Heart right ventricle (tissue), 16 donors: ENCODE data around the gene LPCAT3. TPM values are rescaled to one million over a fixed set of nuclear protein-coding genes. Genes with fewer than 3 reads are reported as not detected.

Source experiments
- ATAC-seq, 8 donors: fragments of 200-7000 bp; cut with Tn5 transposase; one replicate each; pipeline ENCODE4 v1.9.1; 2020; ENCODE audit warnings: mild to moderate bottlenecking in 8 of 8, moderate library complexity in 8 of 8, moderate number of reproducible peaks in 1 of 8
- DNase-seq, 2 donors: peaks; one replicate each; pipeline ENCODE4 v3.0.0-alpha.2; 2020
- H3K27ac ChIP-seq, 10 donors: fragments of 200-600 bp; sonication (generic) in 2 of 10; one replicate each; pipeline versions ENCODE4 v1.5.0 to v1.8.0; 2020 to 2022; ENCODE audit warnings: mild to moderate bottlenecking in 3 of 10
- H3K27me3 ChIP-seq, 7 donors: fragments of 200-600 bp; one replicate each; pipeline ENCODE4 v1.8.0; 2021 to 2022; ENCODE audit warnings: mild to moderate bottlenecking in 2 of 7
- H3K36me3 ChIP-seq, 9 donors: fragments of 200-600 bp; sonication (generic) in 1 of 9; one replicate each; pipeline versions ENCODE4 v1.5.0 to v1.8.0; 2020 to 2022; ENCODE audit warnings: mild to moderate bottlenecking in 2 of 9
- H3K4me1 ChIP-seq, 9 donors: fragments of 200-600 bp; sonication (generic) in 1 of 9; one replicate each; pipeline versions ENCODE4 v1.5.0 to v1.8.0; 2020 to 2022; ENCODE audit warnings: mild to moderate bottlenecking in 4 of 9
- H3K4me3 ChIP-seq, 10 donors: fragments of 200-600 bp; sonication (generic) in 2 of 10; one replicate each; pipeline versions ENCODE4 v1.5.0 to v1.8.0; 2020 to 2022; ENCODE audit warnings: mild to moderate bottlenecking in 7 of 10, moderate library complexity in 2 of 10
- H3K9me3 ChIP-seq, 11 donors: fragments of 200-600 bp in 10 of 11; sonication (generic) in 2 of 11; one replicate each; pipeline versions ENCODE4 v1.5.0 to v1.8.0; 2013 to 2022; ENCODE audit warnings: mild to moderate bottlenecking in 2 of 11, control low read depth in 1 of 11, moderate library complexity in 1 of 11
- WGBS, 2 donors: extraction: QIAGEN DNeasy Blood & Tissue Kit; methylation state at CpG; one replicate each; pipeline ENCODE4 v1.1.7; 2013; ENCODE audit warnings: inconsistent platforms in 1 of 2; 5-methylcytosine and 5-hydroxymethylcytosine counted together
- intact Hi-C, 10 donors: fragments of 100-400 bp; cut with DNase I; formaldehyde crosslinking; loops; one replicate each; pipeline versions ENCODE4 v1.11.1 to v1.14.2; 2022
- polyA plus RNA-seq, 2 donors: library from polyadenylated mRNA; stranded (reverse); fragments of 200-250 nt; gene quantifications; one replicate each; pipeline ENCODE4 v1.2.3, GENCODE V29; 2013
- total RNA-seq, 10 donors: library from RNA; stranded (reverse); fragmentation: NEBNext Ultra II Directional in 3 of 10; extraction: Animal tissue kit (Norgen Biotek cat#: 25700) in 3 of 10; gene quantifications; one replicate each; pipeline versions ENCODE4 v1.2.1 to v1.2.4, GENCODE V29; 2021 to 2023
- TF ChIP-seq, protein P1 (sequence below), 9 donors: fragments of 200-600 bp; sonication (generic) in 2 of 9; IDR thresholded peaks; one replicate each; pipeline versions ENCODE4 v1.5.0 to v1.8.0; 2021 to 2022; ENCODE audit warnings: antibody characterized with exemption in 9 of 9, mild to moderate bottlenecking in 5 of 9, moderate library complexity in 1 of 9
- donor health status: Arrhythmogenic right ventricular cardiomyopathy.
- donor health status: ischemic (EF 13 %, LVEDD 7.1; RV severe dilation, severe dysfunction).
- donor health status: healthy with polysubstance abuse.
- donor health status: DM: no; HTN: yes; CAD: no.
- donor health status: DM: no; HTN: no; CAD: no.
- donor health status: ischemic (EF 25% LVEDD 6.9; RV normal size, moderate dysfunction).
- donor health status: ischemic (EF 25% LVEDD 5.7; RV mildly dilated, moderate dysfunction).
- donor health status: healthy.
- donor health status: DM: yes; HTN: yes; CAD: no.
- donor health status: Ischemic cardiomyopathy.
- donor health status: ischemic (EF 35%, LVEDD 5.7; RV mildly dilated, moderate dysfunction).
- donor health status: nonischemic (EF 11% LVEDD 7.7; RV severe dilation, severe dysfunction).
- donor health status: DM: yes; HTN: yes; CAD: no.
- donor health status: PGD.
- donor health status: ischemic (EF 29% LVEDD 5.4; RV normal size, mild dysfunction).
- donor health status: nonischemic (EF 23%, LVEDD 6.1; RV moderate dilation, normal function).

LPCAT3 gene
- total and polyA plus RNA-seq, 12 donors, result 19.9 to 65.8 (median 35.5) TPM

DNA sequence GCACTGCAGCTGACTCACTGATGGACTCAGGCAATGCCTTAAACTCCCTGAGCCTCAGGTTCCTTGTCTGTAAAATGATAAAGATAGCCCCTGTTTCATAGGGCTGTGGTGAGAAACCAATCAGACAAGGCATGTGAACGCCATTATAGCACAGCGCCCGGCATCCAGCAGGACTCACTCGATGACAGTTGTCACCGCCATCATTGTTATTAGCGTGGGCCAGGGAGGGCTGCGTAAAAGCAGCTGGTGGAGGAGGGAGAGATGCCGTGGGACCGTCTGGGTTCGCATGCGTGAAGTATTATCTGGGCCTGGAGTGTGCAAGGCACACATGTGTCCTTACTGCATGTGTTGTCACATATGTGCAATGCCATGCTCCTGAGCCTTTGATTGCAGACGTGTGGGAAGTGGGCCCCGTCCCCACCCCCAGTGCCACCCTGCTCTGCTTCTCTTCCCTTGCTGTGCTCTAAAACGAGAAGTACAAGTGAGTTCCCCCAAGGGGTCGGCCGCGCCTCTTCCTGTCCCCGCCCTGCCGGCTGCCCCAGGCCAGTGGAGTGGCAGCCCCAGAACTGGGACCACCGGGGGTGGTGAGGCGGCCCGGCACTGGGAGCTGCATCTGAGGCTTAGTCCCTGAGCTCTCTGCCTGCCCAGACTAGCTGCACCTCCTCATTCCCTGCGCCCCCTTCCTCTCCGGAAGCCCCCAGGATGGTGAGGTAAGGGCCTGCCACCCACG is 67.3 kb downstream of the LPCAT3 start, which contains the start of gene PTPN6:
TSS of gene PTPN6 (plus strand) at position 546 of the 730 bp plus-strand sequence. CDS start at position 703, 157 bp downstream.
- ATAC-seq, result peak; percentile 6 to 43 (median 29)
- peak within 1 kb of the TSS in 9 of 10 donors; percentile 8 to 80 (median 37) for H3K4me3 ChIP-seq
- intact Hi-C loops, result loop anchor here in 1 of 10 donors (10.0 kb wide), 1 partner anchor 164 kb away; no protein-coding TSS in a partner anchor
- DNase-seq, result peak in 1 of 2 donors; percentile 70
- peaks cover 0 to 32% (median under 1%) of the 10 kb centered on the region in 9 donors for H3K36me3 ChIP-seq
- H3K4me1 ChIP-seq, result peaks cover 6 to 82% (median 21%) of the 10 kb centered on the region in 9 donors
- H3K27me3 ChIP-seq, result no peaks in the 10 kb centered on the region
- H3K27ac ChIP-seq, result peak within 1 kb of the TSS in 7 of 10 donors; percentile 18 to 98 (median 75)
- no peaks in the 10 kb centered on the region for H3K9me3 ChIP-seq
- TF ChIP-seq, protein P1, sequence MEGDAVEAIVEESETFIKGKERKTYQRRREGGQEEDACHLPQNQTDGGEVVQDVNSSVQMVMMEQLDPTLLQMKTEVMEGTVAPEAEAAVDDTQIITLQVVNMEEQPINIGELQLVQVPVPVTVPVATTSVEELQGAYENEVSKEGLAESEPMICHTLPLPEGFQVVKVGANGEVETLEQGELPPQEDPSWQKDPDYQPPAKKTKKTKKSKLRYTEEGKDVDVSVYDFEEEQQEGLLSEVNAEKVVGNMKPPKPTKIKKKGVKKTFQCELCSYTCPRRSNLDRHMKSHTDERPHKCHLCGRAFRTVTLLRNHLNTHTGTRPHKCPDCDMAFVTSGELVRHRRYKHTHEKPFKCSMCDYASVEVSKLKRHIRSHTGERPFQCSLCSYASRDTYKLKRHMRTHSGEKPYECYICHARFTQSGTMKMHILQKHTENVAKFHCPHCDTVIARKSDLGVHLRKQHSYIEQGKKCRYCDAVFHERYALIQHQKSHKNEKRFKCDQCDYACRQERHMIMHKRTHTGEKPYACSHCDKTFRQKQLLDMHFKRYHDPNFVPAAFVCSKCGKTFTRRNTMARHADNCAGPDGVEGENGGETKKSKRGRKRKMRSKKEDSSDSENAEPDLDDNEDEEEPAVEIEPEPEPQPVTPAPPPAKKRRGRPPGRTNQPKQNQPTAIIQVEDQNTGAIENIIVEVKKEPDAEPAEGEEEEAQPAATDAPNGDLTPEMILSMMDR (IDR thresholded peaks at IDR 0.05), result no peak
- 71 to 77% methylated on average over 25 of the region's 25 CpGs for WGBS, 2 donors

GRCh38 chr12:6950401-6950801 is 67.9 kb downstream of the LPCAT3 start:
- TF ChIP-seq, protein P1 (IDR thresholded peaks at IDR 0.05), result peak in 1 of 9 donors; percentile 37
- H3K36me3 ChIP-seq, result peaks cover 0 to 32% (median 7%) of the 10 kb centered on the region in 9 donors
- intact Hi-C loops, result loop anchor here in 1 of 10 donors (10.0 kb wide), 1 partner anchor 164 kb away; no protein-coding TSS in a partner anchor
- H3K27me3 ChIP-seq, result no peaks in the 10 kb centered on the region
- peaks cover 12 to 82% (median 27%) of the 10 kb centered on the region in 9 donors for H3K4me1 ChIP-seq
- no peak for ATAC-seq
- H3K4me3 ChIP-seq, result peak overlapping the region in 1 of 10 donors; percentile 80
- H3K9me3 ChIP-seq, result no peaks in the 10 kb centered on the region
- 79 to 86% methylated on average over 1 of the region's 1 CpG for WGBS, 2 donors
- H3K27ac ChIP-seq, result peak overlapping the region in 2 of 10 donors; percentile 21 to 98
- DNase-seq, result no peak

DNA sequence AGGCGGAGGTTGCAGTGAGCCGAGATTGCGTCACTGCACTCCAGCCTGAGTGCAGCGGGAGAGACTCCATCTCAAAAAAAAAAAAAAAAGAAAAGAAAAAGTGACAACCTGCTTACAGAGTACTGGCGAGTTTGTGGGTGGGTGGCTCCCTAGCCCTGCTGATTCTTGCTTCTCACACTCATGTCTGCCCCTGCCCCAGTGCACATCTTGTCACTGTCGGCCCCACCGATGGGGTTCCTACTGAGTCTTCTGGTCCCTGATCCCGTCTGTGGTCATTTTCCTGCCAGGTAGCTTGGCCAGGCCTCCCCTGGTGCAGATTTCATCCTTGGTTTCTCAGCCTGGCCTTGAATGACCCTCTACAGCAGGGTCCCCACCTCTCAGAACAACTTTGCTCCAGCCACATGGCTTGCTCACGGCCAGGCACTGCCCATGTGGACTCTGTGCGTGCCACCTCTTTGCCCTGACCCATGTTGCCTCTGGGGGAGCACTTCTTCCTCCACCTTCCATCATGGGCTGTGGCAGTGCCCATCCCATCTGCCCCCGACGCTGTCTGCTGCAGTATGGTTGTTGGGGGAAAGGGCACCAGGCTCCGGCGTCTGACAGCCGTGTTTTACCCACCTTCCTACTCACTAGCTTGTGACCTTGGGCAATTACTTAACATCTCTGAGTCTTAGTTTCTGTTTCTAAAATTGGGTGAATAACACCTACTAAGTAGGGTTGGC is 69.2 kb downstream of the LPCAT3 start:
- TF ChIP-seq, protein P1 (IDR thresholded peaks at IDR 0.05), result peak in 1 of 9 donors; percentile 18
- no peaks in the 10 kb centered on the region for H3K27me3 ChIP-seq
- H3K4me3 ChIP-seq, result no peak overlapping the region
- peak overlapping the region in 1 of 10 donors; percentile 69 for H3K27ac ChIP-seq
- peaks cover 18 to 82% (median 32%) of the 10 kb centered on the region in 9 donors for H3K4me1 ChIP-seq
- H3K9me3 ChIP-seq, result no peaks in the 10 kb centered on the region
- intact Hi-C loops, result loop anchor here in 7 of 10 donors (5.0 to 10.0 kb wide), 8 partner anchors 84 to 166 kb away; partner anchors contain the start of genes C1R (in 3 of the 7), C1RL (in 1 of the 7) and TPI1 (in 1 of the 7)
- peak in 1 of 2 donors; percentile 9 for DNase-seq
- 87 to 92% methylated on average over 15 of the region's 15 CpGs for WGBS, 2 donors
- no peak for ATAC-seq
- H3K36me3 ChIP-seq, result peaks cover 0 to 24% (median 7%) of the 10 kb centered on the region in 9 donors

- 89 to 93% methylated on average over 8 of the region's 8 CpGs for WGBS, 2 donors
- TF ChIP-seq, protein P1 (IDR thresholded peaks at IDR 0.05), result no peak
- Histone ChIP-seq H3K9me3 (no peaks in the 10 kb centered on the region), H3K36me3 (peaks cover 0 to 24% (median 7%) of the 10 kb centered on the region in 9 donors), H3K27me3 (no peaks in the 10 kb centered on the region), H3K27ac (peak overlapping the region in 1 of 10 donors; percentile 96), H3K4me3 (no peak overlapping the region), H3K4me1 (peaks cover 18 to 78% (median 29%) of the 10 kb centered on the region in 9 donors)
- intact Hi-C loops, result loop anchor here in 7 of 10 donors (5.0 to 10.0 kb wide), 8 partner anchors 83 to 167 kb away; partner anchors contain the start of genes C1R (in 3 of the 7), C1RL (in 1 of the 7) and TPI1 (in 1 of the 7)
- DNase-seq, result peak in 1 of 2 donors; percentile 7
- no peak for ATAC-seq
These were observed 70.7 kb downstream of the LPCAT3 start for GRCh38 chr12:6947615-6948014.
